Non-pigmented ciliary epithelial cell (primary cell): ENCODE results near the gene DENND2A.

Experiments used
- DNase-seq: peaks from one replicate; pipeline ENCODE4 v3.0.0-alpha.2; 2010; ENCODE audit warnings: low read depth

Gene DENND2A

DNA sequence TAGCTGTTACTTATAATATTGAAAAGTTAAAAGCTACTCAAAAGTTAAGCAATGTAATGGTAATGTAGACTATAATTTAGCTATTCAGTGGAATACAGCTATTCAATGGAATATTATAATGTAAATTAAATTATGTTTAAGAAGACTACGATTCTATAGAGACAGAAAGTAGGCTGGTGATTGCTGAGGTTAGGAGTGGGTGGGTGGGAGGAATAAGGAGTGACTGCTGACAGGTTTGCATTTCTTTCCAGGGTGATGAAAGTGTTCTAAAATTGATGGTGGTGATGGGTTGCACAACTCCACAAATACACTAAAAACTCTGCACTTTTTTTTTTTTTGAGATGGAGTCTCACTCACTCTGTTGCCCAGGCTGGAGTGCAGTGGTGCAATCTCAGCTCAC, 21.4 kb downstream of the DENND2A start:
- no peak for DNase-seq

DNA sequence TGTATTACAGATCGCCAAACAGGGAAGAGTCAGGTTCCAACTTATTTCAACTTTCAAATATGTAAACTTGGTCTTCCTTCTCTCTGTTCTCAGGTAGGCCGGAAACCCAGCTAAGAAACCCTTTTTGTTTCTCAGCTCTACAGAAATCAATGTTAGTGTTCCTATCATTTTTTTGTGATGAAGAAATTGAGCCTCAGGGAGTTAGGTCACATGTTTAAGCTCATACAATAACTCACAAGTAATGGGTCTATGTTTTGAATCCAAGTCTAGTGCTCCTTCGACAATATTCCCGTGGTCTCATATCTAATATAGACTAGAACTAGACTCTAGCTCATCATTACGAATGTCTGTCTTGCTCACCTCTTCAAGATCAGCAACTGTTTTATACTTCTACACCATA, 22.3 kb downstream of the DENND2A start:
- no peak for DNase-seq

DNA sequence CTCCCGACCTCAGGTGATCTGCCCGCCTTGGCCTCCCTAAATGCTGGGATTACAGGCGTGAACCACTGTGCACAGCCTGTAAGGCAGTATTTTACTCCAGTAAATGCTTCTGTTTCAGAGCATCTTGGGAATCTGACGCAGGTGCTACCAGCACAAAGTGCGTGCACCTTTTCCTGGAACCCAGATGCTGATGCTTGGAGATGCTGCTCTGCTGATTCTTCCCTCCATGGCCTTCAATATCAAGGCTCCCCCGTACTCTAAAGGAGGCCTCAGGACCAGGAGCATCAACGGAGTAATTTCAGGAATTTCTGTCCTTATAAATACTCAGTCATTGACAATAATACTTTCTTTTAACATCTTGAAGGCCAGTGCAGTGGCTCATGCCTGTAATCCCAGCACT, 23.5 kb downstream of the DENND2A start:
- no peak for DNase-seq

DNA sequence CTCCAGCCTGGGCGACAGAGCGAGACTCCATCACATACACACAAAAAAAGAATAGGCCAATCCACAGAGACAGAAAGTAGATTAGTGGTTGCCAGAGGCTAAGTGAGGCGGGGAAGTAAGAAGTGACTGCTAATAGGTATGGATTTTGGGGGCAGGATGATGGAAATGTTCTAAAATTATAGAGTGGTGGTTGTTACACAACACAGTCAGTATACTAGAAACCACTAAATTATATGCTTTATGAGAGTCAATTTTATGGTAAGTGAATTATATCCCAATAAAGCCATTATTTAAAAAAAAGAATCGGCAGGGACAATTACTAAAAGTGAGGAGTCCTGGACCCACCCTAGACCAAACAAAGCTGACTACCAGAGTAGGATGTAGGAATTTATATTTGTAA, 24.3 kb downstream of the DENND2A start:
- no peak for DNase-seq

DNA sequence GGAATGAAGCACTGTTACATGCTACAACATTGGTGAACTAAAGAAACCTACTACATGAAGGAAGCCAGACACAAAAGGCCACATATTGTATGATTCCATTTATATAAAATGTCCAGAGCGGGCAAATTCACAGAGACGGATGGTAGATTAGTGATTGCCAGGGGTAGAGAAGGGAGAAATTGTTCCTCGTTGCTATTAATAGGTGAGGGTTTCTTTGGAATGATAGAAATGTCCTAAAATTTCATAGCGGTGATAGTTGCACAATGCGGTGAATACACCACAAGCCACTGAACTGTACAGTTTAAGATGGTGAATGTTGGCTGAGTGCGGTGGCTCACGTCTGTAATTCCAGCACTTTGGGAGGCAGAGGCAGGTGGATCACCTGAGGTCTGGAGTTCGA, 29.0 kb downstream of the DENND2A start:
- no peak for DNase-seq

DNA sequence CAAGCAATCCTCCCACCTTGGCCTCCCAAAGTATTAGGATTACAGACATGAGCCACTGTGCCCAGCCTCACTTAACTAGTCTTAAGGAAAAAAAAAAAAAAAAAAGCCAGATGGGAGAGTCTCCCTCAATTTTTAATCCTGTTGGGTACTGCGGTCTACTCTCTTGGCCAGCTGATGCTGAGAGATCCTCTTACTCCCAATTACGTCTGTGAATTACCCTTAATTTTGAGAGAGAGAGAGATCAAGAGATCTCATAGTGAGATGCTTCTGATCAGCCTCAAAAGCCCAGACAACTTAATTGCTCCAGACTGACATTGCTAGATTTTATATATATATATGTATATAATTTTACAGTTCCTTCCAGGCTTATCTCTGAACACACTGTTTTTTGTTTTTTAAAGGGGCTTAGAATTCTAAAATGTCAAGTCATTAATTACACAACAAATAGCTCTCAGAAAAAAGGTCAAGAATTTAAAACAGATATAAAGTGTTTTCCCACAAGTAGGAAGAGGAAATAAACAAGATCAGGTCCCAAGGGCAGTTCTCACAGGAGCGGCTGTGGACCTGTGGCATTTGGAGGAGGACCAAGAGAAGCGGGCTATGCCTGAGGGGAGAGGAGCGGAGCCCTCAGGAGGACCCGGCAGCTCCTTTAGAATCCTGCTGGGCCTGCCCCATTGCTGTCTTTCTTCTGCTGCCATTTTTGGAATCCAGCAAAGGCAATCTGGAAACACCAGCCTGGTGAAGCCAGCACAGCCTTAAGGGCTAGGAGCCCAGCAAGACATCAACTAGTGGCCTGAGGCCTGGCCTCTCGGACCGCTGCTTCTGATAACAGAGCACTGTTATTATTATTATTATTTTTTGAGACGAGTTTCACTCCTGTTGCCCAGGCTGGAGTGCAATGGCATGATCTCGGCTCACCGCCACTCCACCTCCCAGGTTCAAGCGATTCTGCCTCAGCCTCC, 30.1 kb downstream of the DENND2A start:
- no peak for DNase-seq

DNA sequence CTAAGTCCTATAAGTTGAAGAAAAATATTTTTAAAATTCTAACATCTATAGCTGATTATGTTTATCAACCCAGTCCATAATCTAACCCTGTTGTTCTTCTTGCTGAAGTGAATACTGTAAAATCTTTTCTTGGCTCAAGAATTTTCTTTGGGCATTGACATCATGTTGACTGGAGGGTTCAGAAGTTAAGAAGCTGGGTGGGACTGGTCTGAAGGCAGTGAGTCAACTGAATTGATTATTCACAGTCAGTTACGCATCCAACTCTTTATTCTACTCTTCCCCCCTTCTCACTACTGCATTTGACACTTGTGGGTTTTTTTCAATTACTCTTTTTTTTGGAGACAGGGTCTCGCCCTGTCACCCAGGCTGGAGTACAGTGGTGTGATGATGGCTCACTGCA, 31.0 kb downstream of the DENND2A start:
- DNase-seq, result no peak

DNA sequence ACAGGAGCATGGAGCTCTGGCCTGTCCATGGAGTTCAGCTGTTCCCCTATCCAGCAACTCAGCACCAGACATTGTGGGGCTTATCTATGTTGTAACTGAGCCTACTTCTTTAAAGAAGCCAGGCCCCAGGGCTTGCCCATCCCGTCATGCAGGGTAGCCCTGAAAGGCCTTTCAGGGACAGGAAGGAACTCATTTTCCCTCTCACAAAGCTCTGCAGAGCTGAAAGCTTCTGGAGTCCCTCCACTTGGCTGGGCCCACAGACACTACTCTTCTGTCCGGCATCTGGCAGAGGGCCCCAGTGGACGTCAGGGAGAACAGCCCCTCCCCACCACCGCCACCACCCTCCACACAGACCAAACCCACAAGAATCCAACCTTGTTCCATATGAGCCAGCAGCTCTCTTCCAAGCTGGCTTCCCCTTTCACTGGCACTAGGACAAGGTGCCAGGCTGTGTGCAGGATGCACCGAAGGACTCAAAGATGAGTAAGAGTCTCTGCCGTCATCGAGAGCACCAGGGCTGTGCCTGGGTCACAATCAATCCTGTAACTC, 33.1 kb downstream of the DENND2A start:
- no peak for DNase-seq

DNA sequence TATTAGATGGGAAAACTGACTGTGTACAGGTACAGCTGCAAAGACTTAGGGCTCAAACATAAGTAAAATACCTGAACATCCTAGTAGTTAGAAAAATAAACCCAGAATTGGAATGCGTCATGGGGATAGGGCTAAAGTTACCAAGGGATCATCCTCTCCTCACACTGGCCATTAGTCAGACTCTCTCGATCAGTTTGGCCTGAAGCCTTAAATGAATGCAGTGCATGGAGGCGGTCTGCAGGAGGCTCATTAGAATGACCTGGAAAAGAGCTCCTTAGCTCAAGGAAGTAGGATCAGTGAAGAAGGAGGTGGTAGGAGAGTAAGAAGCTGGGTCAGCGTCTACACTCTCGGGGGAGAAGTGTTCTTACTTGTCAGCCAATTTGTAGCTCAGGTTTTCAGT, 35.3 kb downstream of the DENND2A start:
- no peak for DNase-seq

DNA sequence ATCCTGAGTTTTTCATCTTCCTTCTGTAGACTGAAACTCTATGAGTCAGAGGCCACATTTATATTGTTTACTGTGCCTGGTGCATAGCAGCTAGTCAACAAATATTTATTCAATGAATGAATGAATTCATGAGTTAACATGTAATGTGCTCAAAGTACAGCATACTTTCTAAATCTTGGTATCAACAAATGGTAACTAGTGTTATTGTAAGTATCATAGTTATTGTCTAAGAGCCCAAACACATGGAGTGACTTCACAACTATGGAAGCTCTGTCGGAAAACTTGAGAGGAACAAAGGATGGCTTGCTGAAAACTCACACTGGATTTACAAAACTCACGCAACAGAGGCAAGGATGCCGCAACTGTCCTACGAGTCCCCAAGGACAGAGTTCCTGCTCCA, 35.9 kb downstream of the DENND2A start:
- DNase-seq, result no peak

DNA sequence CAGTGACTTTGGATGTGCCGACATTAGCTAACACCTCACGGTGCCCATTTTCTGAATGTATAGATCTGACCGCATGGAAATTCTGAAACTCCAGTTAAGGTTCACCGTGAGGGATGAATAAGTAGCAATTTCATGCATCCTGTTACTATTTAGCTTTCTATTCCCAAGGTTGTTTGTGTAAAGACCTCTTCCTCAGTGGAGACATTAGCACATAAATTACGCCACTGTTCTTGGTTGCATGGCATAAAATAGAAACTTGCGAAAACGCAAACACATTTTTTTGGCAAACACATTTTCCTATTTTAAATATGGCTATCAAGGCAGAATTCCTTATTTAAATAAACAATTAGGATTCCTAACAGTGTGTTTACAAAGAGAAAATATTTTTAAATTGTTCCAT, 36.5 kb downstream of the DENND2A start:
- no peak for DNase-seq

DNA sequence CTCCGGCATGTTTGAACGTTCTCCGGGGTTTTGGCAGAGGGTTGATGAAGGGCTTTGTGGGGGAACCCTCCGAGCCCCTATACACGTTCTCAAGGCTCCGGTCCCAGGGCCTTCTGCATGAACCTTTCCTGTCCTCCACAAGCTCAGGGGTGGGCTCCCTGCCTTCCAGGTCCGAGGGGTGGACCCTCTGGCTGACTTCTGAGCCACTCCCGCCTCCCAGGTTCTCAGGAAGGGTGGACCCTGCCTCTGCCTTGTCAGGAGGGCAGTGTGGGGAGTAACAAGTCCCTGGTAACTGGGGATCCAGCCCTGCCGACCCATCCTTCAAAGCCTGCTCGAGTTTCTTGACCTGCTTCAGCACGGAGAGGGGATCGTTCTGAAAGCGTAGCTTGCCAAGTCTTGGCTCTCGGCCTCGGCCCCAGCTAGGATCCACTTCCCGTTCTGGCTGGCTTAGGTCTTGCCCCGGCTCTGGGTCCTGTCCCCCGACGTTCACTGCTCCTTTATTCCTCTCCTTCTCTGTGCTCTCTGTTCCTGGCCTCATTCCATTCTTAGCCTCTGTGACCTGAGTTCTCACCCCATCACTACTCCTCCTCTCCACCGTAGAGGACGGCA, 38.9 kb downstream of the DENND2A start:
- DNase-seq, result no peak

DNA sequence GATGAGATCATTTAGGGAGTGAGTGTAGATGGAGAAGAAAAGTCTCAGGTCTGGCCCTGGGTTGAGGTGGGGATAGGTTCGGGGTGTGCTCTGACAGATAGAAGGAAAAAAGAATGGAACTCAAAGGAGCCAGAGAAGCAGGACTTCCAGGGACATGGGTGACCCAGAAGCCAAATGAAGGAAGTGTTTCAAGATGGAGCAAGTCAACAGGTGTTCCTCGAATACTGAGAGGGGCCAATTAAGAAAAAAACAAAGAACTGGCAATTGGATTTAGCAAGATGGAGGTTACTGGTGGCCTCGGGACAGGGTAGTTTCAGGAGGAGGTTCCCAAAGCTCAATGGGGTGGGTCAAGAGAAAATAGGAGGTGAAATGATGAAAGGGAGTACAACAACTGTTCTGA, 40.3 kb downstream of the DENND2A start:
- DNase-seq, result no peak

DNA sequence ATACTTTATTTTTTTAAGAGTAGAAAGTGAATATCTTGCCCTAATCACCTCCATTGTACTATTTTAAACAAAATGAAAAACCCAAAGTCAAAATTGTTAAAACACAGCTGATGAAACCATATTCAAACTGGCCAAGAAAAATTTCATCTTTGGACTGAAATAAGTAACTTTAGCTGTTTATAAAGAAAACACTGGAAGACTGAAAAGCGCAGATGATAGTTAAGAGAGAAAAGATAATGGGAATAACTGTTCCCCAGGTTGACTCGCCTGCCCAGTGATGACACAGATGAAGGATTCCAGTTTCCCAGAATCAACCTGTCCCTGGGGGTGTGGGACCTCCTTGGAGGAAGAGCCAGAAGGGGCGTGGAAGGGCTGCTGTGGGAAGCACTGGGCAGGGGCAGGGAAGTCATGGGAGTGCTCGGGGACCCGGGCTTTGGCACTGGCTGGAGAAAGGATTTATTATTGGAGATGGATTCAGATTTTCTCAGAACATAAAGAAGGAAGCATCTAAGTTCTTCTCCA, 43.1 kb downstream of the DENND2A start:
- DNase-seq, result no peak

DNA sequence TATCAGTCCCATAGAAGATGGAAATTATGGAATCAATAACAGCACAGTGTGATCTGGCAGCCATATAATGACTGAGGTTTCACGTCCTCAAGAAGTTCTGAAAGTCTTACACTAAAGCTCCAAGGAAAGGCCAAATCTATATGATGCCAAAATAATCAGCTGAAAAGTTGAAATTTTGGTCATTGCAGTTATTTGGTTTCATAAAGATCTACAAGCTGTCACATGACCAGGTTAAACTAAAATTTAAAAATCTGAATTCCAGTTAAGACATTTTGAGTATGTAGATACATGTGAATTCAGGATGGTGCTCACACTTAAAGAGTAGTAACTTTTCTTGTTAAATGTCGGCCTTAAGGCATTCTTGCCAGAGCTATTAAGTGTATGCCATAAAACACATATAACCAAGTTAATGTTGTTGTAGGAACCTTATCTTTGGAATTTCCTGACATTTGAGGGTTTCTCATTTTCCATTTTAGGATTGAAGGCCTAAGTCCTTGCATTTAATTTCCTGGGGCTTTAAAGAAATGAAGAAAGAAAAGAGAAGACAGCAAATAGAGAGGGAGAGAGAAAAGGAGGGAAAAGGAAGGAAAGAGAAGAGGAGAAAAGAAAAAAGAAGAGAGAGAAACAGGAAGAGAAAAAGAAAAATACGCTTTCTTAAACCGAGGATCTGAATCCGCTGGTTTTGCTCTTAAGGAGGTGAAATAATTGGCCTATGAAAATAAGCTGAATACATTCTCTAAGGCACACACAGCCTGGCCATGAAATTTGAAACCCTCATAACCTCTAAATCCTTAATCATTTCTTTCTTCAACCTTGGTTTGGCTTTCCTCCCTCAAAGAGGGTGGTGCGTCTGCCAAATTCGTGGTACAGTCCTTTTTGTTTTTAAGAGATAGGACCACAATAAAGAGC, 43.8 kb downstream of the DENND2A start:
- DNase-seq, result no peak

DNA sequence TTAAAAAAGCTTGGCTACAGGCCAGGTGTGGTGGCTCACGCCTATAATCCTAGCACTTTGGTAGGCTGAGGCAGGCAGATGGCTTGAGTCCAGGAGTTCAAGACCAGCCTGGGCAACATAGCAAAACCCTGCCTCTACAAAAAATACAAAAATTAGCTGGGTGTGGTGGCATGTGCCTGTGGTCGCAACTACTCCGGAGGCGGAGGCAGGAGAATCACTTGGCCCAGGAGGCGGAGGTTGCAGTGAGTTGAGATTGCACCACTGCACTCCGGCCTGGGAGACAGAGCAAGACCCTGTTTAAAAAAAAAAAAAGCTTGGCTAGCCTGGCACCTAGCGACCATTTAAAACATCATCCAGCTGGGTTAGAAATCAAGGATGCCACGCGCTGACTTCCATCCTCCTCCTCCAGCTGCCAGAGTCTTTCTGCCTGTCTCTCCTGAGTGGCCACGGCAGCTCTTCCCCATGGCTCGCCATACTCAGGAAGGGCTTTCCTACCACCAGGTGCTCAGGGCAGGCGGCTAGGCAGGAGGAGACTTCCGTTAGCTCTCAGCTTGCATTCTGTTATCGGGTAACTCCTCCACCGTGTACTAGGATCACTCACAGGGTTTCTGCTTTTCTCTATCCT, 45.0 kb downstream of the DENND2A start:
- no peak for DNase-seq

DNA sequence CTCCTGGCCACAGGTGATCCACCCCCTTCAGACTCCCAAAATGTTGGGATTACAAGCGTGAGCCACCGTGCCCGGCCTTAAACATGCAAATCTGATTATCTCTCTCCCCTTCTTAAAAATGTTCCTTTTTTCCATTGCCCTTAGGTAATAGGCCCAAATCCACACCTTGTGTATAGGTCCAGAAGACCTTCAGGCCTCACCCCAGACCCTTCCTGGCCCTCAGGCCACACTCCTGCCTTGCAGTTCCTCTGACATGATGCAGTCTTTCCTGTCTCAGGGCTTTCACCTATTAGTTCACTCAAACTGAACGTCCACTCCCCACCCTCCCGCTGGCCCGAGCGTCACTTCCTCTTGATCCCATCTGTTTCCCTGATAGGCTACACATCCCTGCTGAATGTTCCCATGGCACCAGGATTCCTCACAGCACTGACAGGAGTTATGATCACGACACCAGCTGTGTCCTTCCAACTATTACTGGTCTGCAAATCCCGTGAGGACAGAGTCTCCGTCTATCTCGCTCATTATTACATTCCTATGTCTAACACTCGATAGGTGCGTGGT, 46.4 kb downstream of the DENND2A start:
- no peak for DNase-seq

DNA sequence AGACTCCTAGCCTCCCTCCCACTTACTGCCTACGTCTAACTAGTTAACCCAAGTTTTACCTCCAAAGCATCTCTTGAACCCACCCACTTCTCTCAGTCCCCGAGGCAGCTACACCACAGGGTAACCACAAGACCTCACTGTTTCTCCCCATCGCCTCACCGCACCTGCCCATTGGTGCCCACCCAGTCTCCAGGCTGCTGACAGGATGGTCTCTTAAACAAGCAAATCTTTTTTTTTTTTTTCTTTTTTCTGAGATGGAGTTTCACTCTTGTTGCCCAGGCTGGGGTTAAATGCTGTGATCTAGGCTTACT, 47.0 kb downstream of the DENND2A start:
- no peak for DNase-seq

DNA sequence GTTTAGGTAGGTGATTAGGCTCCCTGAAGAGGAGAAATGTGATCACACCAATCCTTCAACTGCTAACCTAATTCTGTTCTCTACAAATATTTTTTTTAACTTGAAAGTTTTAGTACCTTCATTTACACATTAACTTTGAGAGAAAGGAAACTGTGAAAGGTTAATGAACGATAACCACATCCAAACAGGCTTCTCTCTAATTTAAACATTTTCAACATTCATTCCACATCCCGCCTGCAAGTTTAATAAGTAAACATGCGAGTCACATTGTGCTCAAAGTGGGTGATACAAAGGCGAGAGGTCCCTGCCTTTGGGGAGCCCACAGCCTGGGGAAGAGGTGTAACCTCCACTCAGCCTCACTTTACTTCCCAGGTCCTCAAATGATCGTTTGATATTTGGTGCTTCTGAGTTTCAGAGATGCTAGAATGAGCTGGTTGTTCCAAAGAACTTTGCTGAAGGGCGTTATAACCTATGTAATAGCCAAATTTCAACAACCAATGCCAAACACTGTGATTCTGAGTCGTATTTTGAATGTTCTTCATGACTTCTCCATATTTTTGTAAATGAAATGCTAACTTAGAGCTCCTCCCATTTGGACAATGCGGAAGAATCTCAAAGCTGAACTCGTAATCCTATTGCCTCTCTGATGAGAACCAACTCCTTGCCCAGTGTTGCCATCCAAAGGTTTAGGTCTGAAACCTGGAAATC, 47.5 kb downstream of the DENND2A start:
- DNase-seq, result no peak

DNA sequence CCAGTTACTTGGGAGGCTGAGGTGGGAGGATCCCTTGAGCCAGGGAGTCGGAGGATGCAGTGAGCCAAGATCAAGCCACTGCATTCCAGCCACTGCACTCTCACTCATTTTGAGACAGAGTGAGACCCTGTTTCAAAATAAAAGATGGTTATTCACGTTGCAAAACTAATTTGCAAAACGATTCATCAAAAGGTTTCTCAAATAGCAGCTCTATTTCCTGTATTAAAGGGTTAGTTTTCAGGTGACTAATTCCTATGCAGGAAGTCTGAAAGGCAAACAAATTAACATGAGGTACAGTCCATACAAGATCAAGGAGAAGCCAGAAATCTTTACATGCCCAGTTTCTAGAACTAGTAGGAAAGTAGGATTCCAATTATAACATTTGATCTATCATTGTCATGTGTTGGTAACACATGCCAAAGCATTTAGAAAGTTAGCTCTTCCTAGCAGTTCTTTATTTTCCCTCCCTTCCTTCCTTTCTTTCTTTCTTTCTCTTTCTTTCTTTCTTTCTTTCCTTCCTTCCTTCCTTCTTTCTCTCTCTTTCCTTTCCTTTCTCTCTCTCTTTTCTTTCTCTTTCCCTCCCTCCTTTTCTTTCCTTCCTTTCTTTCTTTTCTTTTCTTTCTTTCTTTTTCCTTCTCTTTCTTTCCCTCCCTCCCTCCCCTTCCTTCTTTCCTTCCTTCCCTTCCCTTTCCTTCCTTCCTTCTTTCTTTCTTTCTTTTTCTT, 49.3 kb downstream of the DENND2A start:
- DNase-seq, result no peak
